Smooth muscle cell of trachea (primary cell): Measurements from ENCODE around the gene OR5H15. TPM values are rescaled to one million over a fixed set of nuclear protein-coding genes. Genes with fewer than 3 reads are reported as not detected.

ENCODE experiments used
- total RNA-seq: library from RNA; depleted of rRNA; stranded (reverse); fragments of >200 nt; gene quantifications from 2 replicates; pipeline ENCODE4 v1.2.1, GENCODE V29; 2014

OR5H15 gene
- not detected in 2 replicates for total RNA-seq

GRCh38 chr3:98166396-98166795, at the start of gene OR5H15:
TSS of gene OR5H15 (plus strand) at chr3:98166696. CDS start at chr3:98168700, 2,004 bp downstream.

GRCh38 chr3:98130421-98130820, 36.1 kb upstream of the OR5H15 start, which contains the start of gene OR5H1:
TSS of gene OR5H1 (plus strand) at chr3:98130721. CDS start at chr3:98132698, 1,977 bp downstream.

GRCh38 chr3:98147179-98147578, 19.3 kb upstream of the OR5H15 start, which contains the start of gene OR5H14:
TSS of gene OR5H14 (plus strand) at chr3:98147479. CDS start at chr3:98149386, 1,907 bp downstream.

Other genes with a start within 250 kb of the OR5H15 start
- 33.3 and 38.9 TPM in 2 replicates for gene RIOX2, start 194.3 kb upstream of the OR5H15 start, total RNA-seq
- gene GABRR3, start 131.4 kb upstream of the OR5H15 start, total RNA-seq, result not detected in 2 replicates
- gene OR5AC2, start 79.5 kb upstream of the OR5H15 start, total RNA-seq, result not detected in 2 replicates
- not detected in 2 replicates for gene OR5H1, start 36.0 kb upstream of the OR5H15 start, total RNA-seq
- gene OR5H14, start 19.2 kb upstream of the OR5H15 start, total RNA-seq, result not detected in 2 replicates
- not detected in 2 replicates for gene OR5H6, start 97.5 kb downstream of the OR5H15 start, total RNA-seq
- gene OR5H2, start 115.8 kb downstream of the OR5H15 start, total RNA-seq, result not detected in 2 replicates
- gene OR5K4, start 187.2 kb downstream of the OR5H15 start, total RNA-seq, result not detected in 2 replicates
- gene OR5K3, start 224.0 kb downstream of the OR5H15 start, total RNA-seq, result not detected in 2 replicates